LNCAP (cell line): ENCODE data around the gene PDE4C.

Source experiments
- TF ChIP-seq, protein P1 (sequence below): fragments of 450-650 bp; IDR thresholded peaks from 2 replicates; pipeline ENCODE4 v1.5.1; 2017; ENCODE audit warnings: mild to moderate bottlenecking

The PDE4C gene

DNA sequence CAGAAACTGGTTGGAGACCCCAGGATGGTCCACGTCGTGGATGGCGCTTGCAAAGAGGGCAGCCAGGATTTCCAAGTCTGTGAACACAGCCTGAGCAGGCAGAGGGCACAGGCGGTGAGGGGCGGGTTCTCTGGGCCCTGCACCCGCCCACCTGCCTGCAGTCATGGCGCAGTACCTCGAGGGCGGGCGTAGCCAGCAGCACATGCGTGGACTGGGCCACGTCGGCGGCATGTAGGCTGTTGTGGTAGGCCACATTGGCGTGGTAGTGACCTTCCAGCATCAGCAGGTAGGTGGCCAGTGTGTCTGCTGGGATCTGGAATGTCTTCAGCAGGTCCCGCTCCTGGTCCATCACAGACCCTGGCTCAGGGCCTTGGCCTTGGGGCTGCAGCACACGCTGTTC lies 8.1 kb downstream of the PDE4C start:
- TF ChIP-seq, protein P1, sequence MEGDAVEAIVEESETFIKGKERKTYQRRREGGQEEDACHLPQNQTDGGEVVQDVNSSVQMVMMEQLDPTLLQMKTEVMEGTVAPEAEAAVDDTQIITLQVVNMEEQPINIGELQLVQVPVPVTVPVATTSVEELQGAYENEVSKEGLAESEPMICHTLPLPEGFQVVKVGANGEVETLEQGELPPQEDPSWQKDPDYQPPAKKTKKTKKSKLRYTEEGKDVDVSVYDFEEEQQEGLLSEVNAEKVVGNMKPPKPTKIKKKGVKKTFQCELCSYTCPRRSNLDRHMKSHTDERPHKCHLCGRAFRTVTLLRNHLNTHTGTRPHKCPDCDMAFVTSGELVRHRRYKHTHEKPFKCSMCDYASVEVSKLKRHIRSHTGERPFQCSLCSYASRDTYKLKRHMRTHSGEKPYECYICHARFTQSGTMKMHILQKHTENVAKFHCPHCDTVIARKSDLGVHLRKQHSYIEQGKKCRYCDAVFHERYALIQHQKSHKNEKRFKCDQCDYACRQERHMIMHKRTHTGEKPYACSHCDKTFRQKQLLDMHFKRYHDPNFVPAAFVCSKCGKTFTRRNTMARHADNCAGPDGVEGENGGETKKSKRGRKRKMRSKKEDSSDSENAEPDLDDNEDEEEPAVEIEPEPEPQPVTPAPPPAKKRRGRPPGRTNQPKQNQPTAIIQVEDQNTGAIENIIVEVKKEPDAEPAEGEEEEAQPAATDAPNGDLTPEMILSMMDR = no peak

DNA sequence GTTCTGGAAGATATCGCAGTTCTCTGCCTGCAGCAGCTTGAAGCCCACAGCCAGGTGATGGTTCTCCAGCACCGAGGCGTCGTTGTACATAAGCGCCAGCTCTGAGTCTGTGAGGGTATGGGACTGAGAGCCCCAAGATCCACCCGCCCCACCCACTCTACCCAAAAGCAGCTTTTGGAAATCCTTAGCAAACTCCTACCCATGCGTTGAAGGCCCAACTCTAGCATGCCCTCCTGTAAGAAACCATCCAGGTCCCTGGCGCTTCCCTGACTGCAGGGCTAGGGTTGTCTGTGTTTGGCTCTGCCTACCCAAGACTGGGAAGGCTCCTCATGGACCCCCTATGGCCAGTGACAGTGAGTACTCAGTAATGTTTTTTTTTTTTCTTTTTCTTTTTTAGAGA lies 9.4 kb downstream of the PDE4C start:
- TF ChIP-seq, protein P1 = no peak

DNA sequence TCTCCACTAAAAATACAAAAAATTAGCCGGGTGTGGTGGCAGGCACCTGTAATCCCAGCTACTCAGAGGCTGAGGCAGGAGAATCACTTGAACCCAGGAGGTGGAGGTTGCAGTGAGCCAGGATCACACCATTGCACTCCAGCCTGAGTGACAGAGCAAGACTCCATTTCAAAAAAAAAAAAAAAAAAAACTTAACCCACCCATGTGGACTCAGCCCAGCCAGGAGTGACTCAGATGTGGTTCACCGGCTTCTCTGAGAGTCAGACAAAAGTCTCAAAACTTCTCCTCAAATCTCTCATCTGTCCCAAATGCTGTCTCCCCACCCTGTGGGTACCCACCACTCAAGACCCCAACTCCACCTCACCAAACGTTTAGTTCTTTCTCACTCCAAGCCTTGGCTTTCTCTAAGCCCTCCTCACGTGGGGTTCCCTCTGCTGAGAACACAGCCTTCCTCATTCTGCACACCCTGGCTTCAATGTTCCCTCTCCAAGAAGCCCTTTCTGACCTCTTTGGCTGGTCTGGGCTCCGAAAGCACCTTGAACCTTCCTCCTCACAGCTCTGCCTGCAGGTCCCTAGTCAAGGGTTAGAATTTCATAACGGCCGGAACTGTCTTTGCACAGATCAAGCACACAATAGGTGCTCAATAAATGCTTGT lies 11.3 kb downstream of the PDE4C start:
- TF ChIP-seq, protein P1 = no peak

DNA sequence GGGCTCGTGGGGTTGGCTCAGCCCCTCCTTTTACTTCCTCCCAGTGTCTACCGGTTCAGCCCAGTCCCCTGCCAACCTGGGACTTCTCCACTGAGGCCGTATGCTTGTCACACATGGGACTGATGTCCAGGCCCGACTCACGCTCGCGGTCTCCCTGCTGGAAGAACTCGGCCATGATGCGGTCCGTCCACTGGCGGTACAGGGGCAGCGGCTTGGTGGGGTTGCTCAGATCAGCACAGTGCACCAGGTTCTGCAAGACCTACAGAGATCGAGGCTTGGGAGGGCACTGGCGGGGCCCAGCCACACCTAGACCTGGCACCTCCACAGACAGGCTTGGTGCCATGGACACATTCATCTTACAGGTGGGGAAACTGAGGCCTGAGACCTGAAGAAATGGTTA lies 14.6 kb downstream of the PDE4C start:
- TF ChIP-seq, protein P1 = no peak

DNA sequence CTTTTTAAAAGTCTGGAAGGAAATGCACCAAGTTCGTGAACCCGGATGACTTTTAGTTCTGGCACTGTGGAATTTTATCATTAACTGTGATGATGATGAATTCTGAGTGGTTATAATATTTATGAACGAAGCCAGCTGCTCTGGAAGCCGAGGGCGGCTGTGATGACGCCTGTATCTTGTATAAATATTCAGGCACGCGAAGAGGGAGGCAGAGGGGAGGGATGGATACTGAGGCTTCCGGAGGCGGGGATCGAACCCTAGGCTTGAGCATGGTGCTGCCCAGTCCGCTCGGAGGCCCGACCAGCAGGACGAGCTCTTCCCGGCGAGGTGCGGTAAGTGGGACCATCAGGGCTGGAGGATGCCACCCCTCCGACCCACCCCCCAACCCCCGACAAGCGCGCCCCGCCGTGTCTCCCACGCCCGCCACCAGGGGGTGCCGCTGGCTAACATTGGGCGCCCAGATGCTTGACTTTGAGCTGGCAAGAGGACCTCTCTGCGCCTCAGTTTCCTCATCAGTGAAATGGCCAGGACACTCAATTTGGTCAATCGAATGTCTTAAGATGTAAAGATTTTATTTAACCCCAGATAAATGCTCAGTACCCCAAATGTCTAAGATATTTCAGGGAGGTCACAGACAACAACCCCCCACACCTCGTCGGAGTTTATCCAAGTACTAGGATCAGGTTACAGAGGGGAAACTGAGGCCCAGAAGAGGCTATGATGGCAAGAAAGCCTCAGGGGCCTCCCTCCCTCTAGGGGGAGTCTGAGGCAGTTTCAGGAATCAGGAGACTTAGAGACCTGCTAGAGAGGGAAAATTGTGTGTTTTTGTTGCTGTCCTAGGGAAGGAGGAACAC lies 17.9 kb downstream of the PDE4C start:
- TF ChIP-seq, protein P1 = peak; percentile 79

DNA sequence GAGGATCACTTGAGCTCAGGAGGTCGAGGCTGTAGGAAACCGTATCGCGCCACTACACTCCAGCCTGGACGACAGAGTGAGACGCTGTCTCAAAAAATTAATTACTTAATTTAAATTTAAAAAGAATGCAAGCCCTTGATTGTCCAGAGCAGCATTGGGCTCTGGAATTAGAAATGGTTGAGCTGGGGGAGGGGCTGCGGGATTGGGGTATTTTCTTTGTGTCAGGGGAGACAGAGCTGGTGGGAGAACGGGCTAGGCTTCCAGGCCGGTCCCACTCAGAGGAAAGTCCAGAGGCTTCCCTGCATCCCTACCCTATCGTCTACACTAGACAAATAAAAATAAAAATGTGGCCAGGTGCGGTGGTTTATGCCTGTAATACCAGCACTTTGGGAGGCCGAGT lies 20.2 kb downstream of the PDE4C start:
- TF ChIP-seq, protein P1 = no peak

DNA sequence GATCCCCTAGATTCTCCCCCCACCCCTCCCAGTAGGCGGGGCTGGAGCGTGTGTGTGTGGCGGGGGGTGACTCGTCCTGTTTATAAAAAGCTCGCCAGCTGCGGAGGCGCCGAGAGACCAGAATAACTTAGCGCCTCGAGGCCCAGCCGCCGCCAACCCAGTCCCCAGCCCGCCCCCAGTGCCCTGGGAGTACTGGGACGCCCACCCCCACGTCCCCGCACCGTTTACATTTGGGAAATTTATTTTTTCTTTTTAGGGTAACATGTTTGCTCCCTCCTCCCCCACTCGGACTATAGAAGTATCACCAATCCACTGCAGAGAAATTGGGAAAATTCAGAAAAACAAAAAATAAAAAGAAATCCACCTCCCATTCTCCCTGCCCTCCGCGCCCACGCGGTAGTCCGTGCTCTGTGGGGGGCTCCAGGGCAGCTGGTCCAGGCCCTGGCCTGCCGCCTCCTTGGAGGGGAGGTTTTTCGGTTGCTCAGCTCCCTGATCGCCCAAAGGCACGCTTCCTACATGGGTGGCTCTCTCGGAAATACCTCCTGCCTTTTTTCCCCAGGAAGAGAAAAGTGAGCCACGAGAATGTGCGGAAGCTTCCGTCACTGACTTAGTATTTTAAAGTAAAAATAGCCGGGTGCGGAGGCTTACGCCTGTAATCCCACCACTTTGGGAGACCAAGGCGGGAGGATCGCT lies 20.9 kb downstream of the PDE4C start:
- TF ChIP-seq, protein P1 = no peak
